Mesenchymal stem cell (in vitro differentiated cells and primary cell): ENCODE results near the gene PAX4.
A peak's percentile ranks its signal among the peaks of the same experiment; 100 is the strongest.

ENCODE experiments used
- DNase-seq: peaks from one replicate; pipeline ENCODE4 v3.0.0-alpha.2; 2013
- H2AFZ ChIP-seq: one replicate; pipeline ENCODE4 v1.6.1; 2013; ENCODE audit warnings: low read depth, mild to moderate bottlenecking, control low read depth, inconsistent platforms, low read length, moderate library complexity
- H2AK5ac ChIP-seq: 2 replicates; pipeline ENCODE4 v1.6.1; 2013; ENCODE audit warnings: low read length, moderate library complexity, mild to moderate bottlenecking, inconsistent platforms; ENCODE audit not compliant: severe bottlenecking
- H2BK120ac ChIP-seq: one replicate; pipeline ENCODE4 v1.6.1; 2013; ENCODE audit warnings: low read depth, mild to moderate bottlenecking, inconsistent platforms, low read length, moderate library complexity
- H2BK12ac ChIP-seq, 2 experiments: one replicate each; pipeline ENCODE4 v1.6.1; 2013; ENCODE audit warnings: inconsistent platforms in 2 of 2, low read length in 2 of 2, mild to moderate bottlenecking in 2 of 2, moderate library complexity in 2 of 2, control low read depth in 1 of 2
- H2BK15ac ChIP-seq: one replicate; pipeline ENCODE4 v1.6.1; 2013; ENCODE audit warnings: mild to moderate bottlenecking, low read depth, inconsistent platforms; ENCODE audit not compliant: poor library complexity, severe bottlenecking
- H2BK5ac ChIP-seq: 2 replicates; pipeline ENCODE4 v1.6.1; 2013; ENCODE audit warnings: low read depth, mild to moderate bottlenecking, low read length, control low read depth, inconsistent platforms; ENCODE audit not compliant: poor library complexity, severe bottlenecking
- H3K14ac ChIP-seq, 2 experiments: one replicate each; pipeline ENCODE4 v1.6.1; 2013; ENCODE audit warnings: inconsistent platforms in 2 of 2, low read length in 2 of 2, control low read depth in 1 of 2, mild to moderate bottlenecking in 1 of 2, moderate library complexity in 1 of 2
- H3K18ac ChIP-seq, 2 experiments: one replicate each; pipeline ENCODE4 v1.6.1; 2013; ENCODE audit warnings: inconsistent platforms in 2 of 2, low read length in 2 of 2, control low read depth in 1 of 2, low read depth in 1 of 2, mild to moderate bottlenecking in 1 of 2
- H3K23ac ChIP-seq, 2 experiments: one replicate each; pipeline ENCODE4 v1.6.1; 2013; ENCODE audit warnings: inconsistent platforms in 2 of 2, low read length in 2 of 2, mild to moderate bottlenecking in 2 of 2, moderate library complexity in 2 of 2, control low read depth in 1 of 2
- H3K27ac ChIP-seq: 2 replicates; pipeline ENCODE4 v1.5.1; 2013; ENCODE audit warnings: mild to moderate bottlenecking, moderate library complexity, low read length, control low read depth, inconsistent platforms; ENCODE audit not compliant: poor library complexity, severe bottlenecking
- H3K27me3 ChIP-seq, 2 experiments: 2 replicates each; pipeline versions ENCODE4 v1.6.1 to v1.7.0; 2013; ENCODE audit warnings: low read length in 2 of 2, mild to moderate bottlenecking in 2 of 2, moderate library complexity in 2 of 2, control low read depth in 1 of 2, inconsistent platforms in 1 of 2; ENCODE audit not compliant: control insufficient read depth in 1 of 2, insufficient read depth in 1 of 2
- H3K36me3 ChIP-seq, 2 experiments: 2 replicates each; pipeline versions ENCODE4 v1.6.1 to v1.7.0; 2013; ENCODE audit warnings: low read length in 2 of 2, control low read depth in 1 of 2, inconsistent platforms in 1 of 2, low read depth in 1 of 2, mild to moderate bottlenecking in 1 of 2; ENCODE audit not compliant: insufficient read depth in 2 of 2, control insufficient read depth in 1 of 2
- H3K4ac ChIP-seq, 2 experiments: one replicate each; pipeline ENCODE4 v1.6.1; 2013; ENCODE audit warnings: inconsistent platforms in 2 of 2, low read length in 2 of 2, mild to moderate bottlenecking in 2 of 2, moderate library complexity in 2 of 2, control low read depth in 1 of 2, low read depth in 1 of 2
- H3K4me1 ChIP-seq: 2 replicates; pipeline ENCODE4 v1.6.1; 2013; ENCODE audit warnings: low read depth, low read length, control low read depth; ENCODE audit not compliant: control insufficient read depth, insufficient read depth
- H3K4me2 ChIP-seq: 2 replicates; pipeline ENCODE4 v1.6.1; 2013; ENCODE audit warnings: low read length, mild to moderate bottlenecking, inconsistent platforms; ENCODE audit not compliant: poor library complexity, severe bottlenecking
- H3K4me3 ChIP-seq, 2 experiments: 2 replicates each; pipeline versions ENCODE4 v1.5.1 to v1.7.0; 2013; ENCODE audit warnings: low read length in 2 of 2, mild to moderate bottlenecking in 2 of 2, control low read depth in 1 of 2, low read depth in 1 of 2; ENCODE audit not compliant: insufficient read depth in 1 of 2
- H3K79me1 ChIP-seq: replicated peaks from 2 replicates; pipeline ENCODE4 v1.6.1; 2013; ENCODE audit warnings: mild to moderate bottlenecking, control low read depth, low read length, inconsistent platforms; ENCODE audit not compliant: poor library complexity, severe bottlenecking
- H3K9ac ChIP-seq: 2 replicates; pipeline ENCODE4 v1.7.0; 2013; ENCODE audit warnings: mild to moderate bottlenecking, low read length, moderate library complexity
- H3K9me3 ChIP-seq: 2 replicates; pipeline ENCODE4 v1.7.0; 2013; ENCODE audit warnings: mild to moderate bottlenecking, low read length; ENCODE audit not compliant: control insufficient read depth
- H4K8ac ChIP-seq: one replicate; pipeline ENCODE4 v1.6.1; 2013; ENCODE audit warnings: inconsistent platforms, mild to moderate bottlenecking, low read length, moderate library complexity
- H4K91ac ChIP-seq: one replicate; pipeline ENCODE4 v1.6.1; 2013; ENCODE audit warnings: mild to moderate bottlenecking, low read length, inconsistent platforms
- WGBS: methylation state at CpG from one replicate; pipeline ENCODE4 v1.1.7; 2013; ENCODE audit warnings: mixed read lengths; 5-methylcytosine and 5-hydroxymethylcytosine counted together

PAX4 gene

DNA sequence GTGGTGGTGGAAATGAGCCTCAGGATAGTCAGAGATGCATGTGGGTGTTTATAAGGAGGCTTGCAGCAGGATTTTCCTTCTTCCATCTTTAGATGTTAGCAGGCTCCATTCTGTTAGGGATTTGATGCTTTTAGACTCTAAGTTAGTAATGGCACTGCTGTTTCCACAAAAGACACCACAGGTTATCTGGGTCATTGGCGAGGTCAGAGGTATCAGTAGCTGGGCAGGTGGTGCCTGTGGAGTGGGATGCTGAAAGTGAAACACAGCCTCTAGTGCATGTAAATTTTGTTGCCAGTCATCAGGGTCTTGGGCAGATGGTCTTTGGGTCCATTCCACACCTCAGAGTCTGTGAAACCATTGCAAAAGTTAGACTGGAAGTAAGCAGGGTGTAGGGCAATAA is 833 bp upstream of the PAX4 start:
- Histone ChIP-seq H4K8ac (no peak overlapping the region), H2AK5ac (no peak overlapping the region), H2BK12ac (no peak overlapping the region), H3K9ac (no peak overlapping the region), H2BK15ac (no peak overlapping the region), H3K23ac (no peak overlapping the region), H3K4me2 (no peak overlapping the region), H3K27ac (no peak overlapping the region), H3K4ac (no peak overlapping the region), H4K91ac (no peak overlapping the region), H3K79me1 (no peaks in the 10 kb centered on the region), H3K4me3 (no peak overlapping the region), H3K36me3 (no peaks in the 10 kb centered on the region), H2AFZ (no peak overlapping the region), H2BK5ac (no peak overlapping the region), H3K27me3 (peaks cover 84 to 90% of the 10 kb centered on the region in 2 experiments), H2BK120ac (no peak overlapping the region), H3K18ac (no peak overlapping the region), H3K14ac (no peak overlapping the region), H3K9me3 (no peaks in the 10 kb centered on the region), H3K4me1 (no peaks in the 10 kb centered on the region)
- DNase-seq: no peak
- WGBS: 60% methylated on average over 1 of the region's 1 CpG

DNA sequence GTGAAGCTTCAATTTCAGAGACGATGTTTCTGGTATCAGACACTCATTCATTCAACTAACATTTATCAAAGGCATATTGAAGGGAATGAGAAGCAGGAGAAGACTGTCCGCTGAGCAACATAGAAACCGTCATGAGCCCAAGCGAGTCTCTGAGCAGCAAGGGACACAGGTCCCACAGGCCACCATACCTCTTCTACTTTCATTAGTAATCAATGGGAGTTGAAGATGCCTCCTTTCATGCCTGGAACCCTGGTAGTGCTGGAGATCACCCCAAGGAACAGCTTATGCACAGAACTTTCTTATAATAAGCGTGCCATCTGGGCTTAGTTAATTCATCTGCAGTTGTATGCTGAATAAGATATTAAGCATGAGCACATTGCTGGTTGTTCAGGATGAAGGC is 1.2 kb downstream of the PAX4 start:
- Histone ChIP-seq H3K36me3 (no peaks in the 10 kb centered on the region), H4K8ac (no peak overlapping the region), H2BK5ac (no peak overlapping the region), H3K4ac (no peak overlapping the region), H3K79me1 (no peaks in the 10 kb centered on the region), H3K4me2 (no peak overlapping the region), H2AK5ac (no peak overlapping the region), H3K18ac (no peak overlapping the region), H4K91ac (no peak overlapping the region), H3K27ac (no peak overlapping the region), H2AFZ (no peak overlapping the region), H2BK12ac (no peak overlapping the region), H3K27me3 (peaks cover 89 to 90% of the 10 kb centered on the region in 2 experiments), H3K9ac (no peak overlapping the region), H3K9me3 (no peaks in the 10 kb centered on the region), H3K14ac (no peak overlapping the region), H3K4me1 (no peaks in the 10 kb centered on the region), H2BK15ac (no peak overlapping the region), H3K23ac (no peak overlapping the region), H2BK120ac (no peak overlapping the region), H3K4me3 (no peak overlapping the region)
- DNase-seq: no peak
- 97% methylated on average over 5 of the region's 5 CpGs for WGBS

- Histone ChIP-seq H4K8ac (no peak overlapping the region), H3K18ac (no peak overlapping the region), H2AK5ac (no peak overlapping the region), H2BK15ac (no peak overlapping the region), H3K14ac (no peak overlapping the region), H2BK12ac (no peak overlapping the region), H3K4me3 (no peak overlapping the region), H2BK5ac (no peak overlapping the region), H3K27me3 (peaks cover 45 to 59% of the 10 kb centered on the region in 2 experiments), H3K27ac (no peak overlapping the region), H3K4me2 (no peak overlapping the region), H3K36me3 (no peaks in the 10 kb centered on the region), H3K4ac (no peak overlapping the region), H3K79me1 (no peaks in the 10 kb centered on the region), H3K23ac (no peak overlapping the region), H4K91ac (no peak overlapping the region), H3K4me1 (no peaks in the 10 kb centered on the region), H2AFZ (no peak overlapping the region), H3K9me3 (peaks cover 4% of the 10 kb centered on the region), H2BK120ac (no peak overlapping the region), H3K9ac (no peak overlapping the region)
- WGBS: 73% methylated on average over 1 of the region's 1 CpG
- DNase-seq: no peak
Observed at GRCh38 chr7:127612263-127612662, 5.7 kb downstream of the PAX4 start.

GRCh38 chr7:127609297-127609696 is 8.6 kb downstream of the PAX4 start:
- no peak overlapping the region for H2AFZ ChIP-seq
- no peak overlapping the region for H3K9ac ChIP-seq
- no peaks in the 10 kb centered on the region for H3K79me1 ChIP-seq
- H2BK5ac ChIP-seq: no peak overlapping the region
- no peak overlapping the region for H2BK120ac ChIP-seq
- H3K14ac ChIP-seq: no peak overlapping the region
- no peak overlapping the region for H2AK5ac ChIP-seq
- H3K4me1 ChIP-seq: no peaks in the 10 kb centered on the region
- no peak overlapping the region for H3K27ac ChIP-seq
- H3K9me3 ChIP-seq: peaks cover 7% of the 10 kb centered on the region
- no peak overlapping the region for H2BK15ac ChIP-seq
- no peak overlapping the region for H4K8ac ChIP-seq
- H3K36me3 ChIP-seq: no peaks in the 10 kb centered on the region
- H3K23ac ChIP-seq: no peak overlapping the region
- peak overlapping the region in 1 of 2 experiments; percentile 6 for H3K4me3 ChIP-seq
- no peak overlapping the region for H3K4ac ChIP-seq
- peaks cover 16 to 29% of the 10 kb centered on the region in 2 experiments for H3K27me3 ChIP-seq
- H4K91ac ChIP-seq: no peak overlapping the region
- no peak overlapping the region for H2BK12ac ChIP-seq
- H3K4me2 ChIP-seq: no peak overlapping the region
- 63% methylated on average over 6 of the region's 6 CpGs for WGBS
- H3K18ac ChIP-seq: no peak overlapping the region
- DNase-seq: no peak
